Kidney tubule cell (primary cell): Measurements from ENCODE around the gene SPRR5.

Experiments used
- DNase-seq: peaks from one replicate; pipeline ENCODE4 v3.0.0-alpha.2; 2018; ENCODE audit warnings: low spot score

Gene SPRR5

GRCh38 chr1:152946248-152946647 lies 758 bp upstream of the SPRR5 start:
- DNase-seq: no peak

GRCh38 chr1:152951711-152952110 lies 4.7 kb downstream of the SPRR5 start:
- DNase-seq: no peak

GRCh38 chr1:152953761-152954160 lies 6.8 kb downstream of the SPRR5 start:
- DNase-seq: no peak

- DNase-seq: peak; percentile 10
Measured at GRCh38 chr1:152954436-152954835, 7.4 kb downstream of the SPRR5 start.

- DNase-seq: no peak
Measured at GRCh38 chr1:152957561-152957960, 10.6 kb downstream of the SPRR5 start.

- no peak for DNase-seq
Measured at GRCh38 chr1:152959273-152959672, 12.3 kb downstream of the SPRR5 start.

GRCh38 chr1:152959801-152960451 lies 12.9 kb downstream of the SPRR5 start:
- no peak for DNase-seq

- no peak for DNase-seq
Measured at GRCh38 chr1:152960452-152961044, 13.5 kb downstream of the SPRR5 start.

- DNase-seq: no peak
Measured at GRCh38 chr1:152961226-152961891, 14.4 kb downstream of the SPRR5 start.

- no peak for DNase-seq
Measured at GRCh38 chr1:152962876-152963415, 15.9 kb downstream of the SPRR5 start.

GRCh38 chr1:152964536-152964935 lies 17.5 kb downstream of the SPRR5 start:
- DNase-seq: peak; percentile 11

- no peak for DNase-seq
Measured at GRCh38 chr1:152965853-152966252, 18.8 kb downstream of the SPRR5 start.

- no peak for DNase-seq
Measured at GRCh38 chr1:152967201-152967600, 20.2 kb downstream of the SPRR5 start.

GRCh38 chr1:152968248-152968647 lies 21.2 kb downstream of the SPRR5 start:
- no peak for DNase-seq

- no peak for DNase-seq
Measured at GRCh38 chr1:152969036-152969435, 22.0 kb downstream of the SPRR5 start.

GRCh38 chr1:152970495-152970894 lies 23.5 kb downstream of the SPRR5 start, which contains the start of gene SPRR4:
TSS of gene SPRR4 (plus strand) at chr1:152970648. CDS start at chr1:152971891, 1,243 bp downstream.
- DNase-seq: no peak

- no peak for DNase-seq
Measured at GRCh38 chr1:152972196-152972886, 25.3 kb downstream of the SPRR5 start.

GRCh38 chr1:152976688-152977087 lies 29.7 kb downstream of the SPRR5 start:
- no peak for DNase-seq

GRCh38 chr1:152977614-152978013 lies 30.6 kb downstream of the SPRR5 start:
- DNase-seq: no peak

GRCh38 chr1:152980676-152981075 lies 33.7 kb downstream of the SPRR5 start:
- DNase-seq: no peak

- DNase-seq: no peak
Measured at GRCh38 chr1:152981146-152981871, 34.3 kb downstream of the SPRR5 start.

GRCh38 chr1:152982076-152982475 lies 35.1 kb downstream of the SPRR5 start:
- DNase-seq: no peak
